Hepatocyte (in vitro differentiated cells): Measurements from ENCODE around the gene CCL3. TPM values are rescaled to one million over a fixed set of nuclear protein-coding genes. Genes with fewer than 3 reads are reported as not detected.

Experiments used
- DNase-seq: peaks from one replicate; pipeline ENCODE4 v3.0.0-alpha.2; 2016; ENCODE audit warnings: low spot score
- H2AFZ ChIP-seq: fragments of 200-600 bp; sonication (generic); 2 replicates; pipeline ENCODE4 v1.6.0; 2016; ENCODE audit warnings: antibody characterized with exemption, mild to moderate bottlenecking
- H3K27ac ChIP-seq: fragments of 200-600 bp; sonication (generic); 2 replicates; pipeline ENCODE4 v1.5.1; 2016; ENCODE audit warnings: mild to moderate bottlenecking
- H3K27me3 ChIP-seq: fragments of 200-600 bp; sonication (generic); 2 replicates; pipeline ENCODE4 v1.6.1; 2016
- H3K36me3 ChIP-seq: fragments of 200-600 bp; sonication (generic); replicated peaks from 2 replicates; pipeline ENCODE4 v1.5.1; 2016; ENCODE audit warnings: low read depth; ENCODE audit not compliant: insufficient read depth
- H3K4me1 ChIP-seq: fragments of 200-600 bp; sonication (generic); 2 replicates; pipeline ENCODE4 v1.5.1; 2016; ENCODE audit warnings: mild to moderate bottlenecking, moderate library complexity; ENCODE audit not compliant: insufficient read depth
- H3K4me2 ChIP-seq: fragments of 200-600 bp; sonication (generic); 2 replicates; pipeline ENCODE4 v1.6.0; 2016
- H3K4me3 ChIP-seq: fragments of 200-600 bp; sonication (generic); 2 replicates; pipeline ENCODE4 v1.5.1; 2016; ENCODE audit warnings: mild to moderate bottlenecking
- H3K79me2 ChIP-seq: fragments of 200-600 bp; sonication (generic); 2 replicates; pipeline ENCODE4 v1.6.0; 2017; ENCODE audit warnings: mild to moderate bottlenecking
- H3K9me2 ChIP-seq: fragments of 200-600 bp; sonication (generic); replicated peaks from 2 replicates; pipeline ENCODE4 v1.6.0; 2017; ENCODE audit warnings: mild to moderate bottlenecking; ENCODE audit not compliant: insufficient read depth
- H3K9me3 ChIP-seq: fragments of 200-600 bp; sonication (generic); 2 replicates; pipeline ENCODE4 v1.5.1; 2016; ENCODE audit warnings: low read depth, mild to moderate bottlenecking
- H4K20me1 ChIP-seq: fragments of 200-600 bp; sonication (generic); 2 replicates; pipeline ENCODE4 v1.6.0; 2016; ENCODE audit warnings: mild to moderate bottlenecking; ENCODE audit not compliant: insufficient read depth, poor library complexity, severe bottlenecking
- EZH2 ChIP-seq: fragments of 200-600 bp; sonication (generic); IDR thresholded peaks from 2 replicates; pipeline ENCODE4 v1.6.1; 2016; ENCODE audit warnings: antibody characterized with exemption, mild to moderate bottlenecking, borderline replicate concordance
- EZH2phosphoT487 ChIP-seq: fragments of 200-600 bp; sonication (generic); IDR thresholded peaks from one replicate; pipeline ENCODE4 v1.6.1; 2018; ENCODE audit warnings: antibody characterized with exemption, mild to moderate bottlenecking, low read depth, moderate library complexity; ENCODE audit not compliant: unreplicated experiment, severe bottlenecking
- WGBS: methylation state at CpG from one replicate; pipeline ENCODE4 v1.1.6; 2016; ENCODE audit warnings: low lambda C conversion rate; ENCODE audit errors: missing lambda C conversion rate; 5-methylcytosine and 5-hydroxymethylcytosine counted together
- polyA plus RNA-seq: library from polyadenylated mRNA; unstranded; fragments of >200 nt; fragmentation: Nextera tagmentation; extraction: Ambion mirVana; gene quantifications from 2 replicates; pipeline ENCODE4 v1.2.1, GENCODE V29; 2016
- total RNA-seq: library from RNA; depleted of rRNA; stranded (reverse); fragments of >200 nt; gene quantifications from 2 replicates; pipeline ENCODE4 v1.2.3, GENCODE V29; 2014
- TF ChIP-seq, protein P1 (sequence below): fragments of 200-600 bp; sonication (generic); IDR thresholded peaks from 2 replicates; pipeline ENCODE4 v1.5.1; 2016; ENCODE audit warnings: antibody characterized with exemption, mild to moderate bottlenecking; ENCODE audit not compliant: poor library complexity

CCL3 gene
- total and polyA plus RNA-seq, 2 experiments from 2014 or later, result 12.7 to 22.2 TPM

DNA sequence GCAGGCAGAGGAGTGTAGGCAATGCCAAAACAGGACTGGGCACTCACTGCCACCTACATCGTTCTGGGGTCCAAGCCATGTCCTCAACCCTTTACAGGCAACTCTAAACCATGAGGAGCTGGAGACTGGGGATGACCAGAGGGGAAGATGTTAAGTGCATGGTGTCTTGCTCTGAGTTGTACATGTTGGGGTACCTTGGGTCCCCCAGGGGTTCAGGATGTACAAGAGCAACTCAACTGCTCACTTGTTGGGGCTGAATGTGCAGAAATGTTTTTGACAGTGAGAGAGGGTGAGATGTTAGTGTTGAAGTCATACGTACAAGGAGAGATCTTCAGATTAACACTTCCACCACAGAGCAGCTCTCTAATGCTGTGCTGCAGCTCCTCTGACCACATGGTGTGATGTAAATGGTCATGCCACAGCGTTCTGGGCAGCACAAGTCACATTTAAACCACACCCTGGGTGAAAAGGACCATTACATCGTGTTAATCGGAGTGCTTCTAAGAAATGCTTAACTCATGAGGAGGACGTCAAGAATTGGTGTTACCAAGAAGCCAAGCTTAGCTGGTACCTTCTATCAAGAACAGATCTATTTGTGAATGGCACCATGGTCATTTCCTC, 23.5 kb downstream of the CCL3 start:
- 88% methylated on average over 6 of the region's 6 CpGs for WGBS
- Histone ChIP-seq H3K27ac (no peak overlapping the region), H3K4me3 (no peak overlapping the region), H3K79me2 (no peaks in the 10 kb centered on the region), H3K9me3 (no peaks in the 10 kb centered on the region), H4K20me1 (no peaks in the 10 kb centered on the region), H3K36me3 (no peaks in the 10 kb centered on the region), H3K27me3 (no peaks in the 10 kb centered on the region), H3K4me1 (no peaks in the 10 kb centered on the region), H3K9me2 (no peaks in the 10 kb centered on the region), H2AFZ (no peak overlapping the region), H3K4me2 (no peak overlapping the region)
- TF ChIP-seq, protein P1, sequence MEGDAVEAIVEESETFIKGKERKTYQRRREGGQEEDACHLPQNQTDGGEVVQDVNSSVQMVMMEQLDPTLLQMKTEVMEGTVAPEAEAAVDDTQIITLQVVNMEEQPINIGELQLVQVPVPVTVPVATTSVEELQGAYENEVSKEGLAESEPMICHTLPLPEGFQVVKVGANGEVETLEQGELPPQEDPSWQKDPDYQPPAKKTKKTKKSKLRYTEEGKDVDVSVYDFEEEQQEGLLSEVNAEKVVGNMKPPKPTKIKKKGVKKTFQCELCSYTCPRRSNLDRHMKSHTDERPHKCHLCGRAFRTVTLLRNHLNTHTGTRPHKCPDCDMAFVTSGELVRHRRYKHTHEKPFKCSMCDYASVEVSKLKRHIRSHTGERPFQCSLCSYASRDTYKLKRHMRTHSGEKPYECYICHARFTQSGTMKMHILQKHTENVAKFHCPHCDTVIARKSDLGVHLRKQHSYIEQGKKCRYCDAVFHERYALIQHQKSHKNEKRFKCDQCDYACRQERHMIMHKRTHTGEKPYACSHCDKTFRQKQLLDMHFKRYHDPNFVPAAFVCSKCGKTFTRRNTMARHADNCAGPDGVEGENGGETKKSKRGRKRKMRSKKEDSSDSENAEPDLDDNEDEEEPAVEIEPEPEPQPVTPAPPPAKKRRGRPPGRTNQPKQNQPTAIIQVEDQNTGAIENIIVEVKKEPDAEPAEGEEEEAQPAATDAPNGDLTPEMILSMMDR, result no peak
- no peak for TF ChIP-seq EZH2
- TF ChIP-seq EZH2phosphoT487, result no peak
- no peak for DNase-seq

DNA sequence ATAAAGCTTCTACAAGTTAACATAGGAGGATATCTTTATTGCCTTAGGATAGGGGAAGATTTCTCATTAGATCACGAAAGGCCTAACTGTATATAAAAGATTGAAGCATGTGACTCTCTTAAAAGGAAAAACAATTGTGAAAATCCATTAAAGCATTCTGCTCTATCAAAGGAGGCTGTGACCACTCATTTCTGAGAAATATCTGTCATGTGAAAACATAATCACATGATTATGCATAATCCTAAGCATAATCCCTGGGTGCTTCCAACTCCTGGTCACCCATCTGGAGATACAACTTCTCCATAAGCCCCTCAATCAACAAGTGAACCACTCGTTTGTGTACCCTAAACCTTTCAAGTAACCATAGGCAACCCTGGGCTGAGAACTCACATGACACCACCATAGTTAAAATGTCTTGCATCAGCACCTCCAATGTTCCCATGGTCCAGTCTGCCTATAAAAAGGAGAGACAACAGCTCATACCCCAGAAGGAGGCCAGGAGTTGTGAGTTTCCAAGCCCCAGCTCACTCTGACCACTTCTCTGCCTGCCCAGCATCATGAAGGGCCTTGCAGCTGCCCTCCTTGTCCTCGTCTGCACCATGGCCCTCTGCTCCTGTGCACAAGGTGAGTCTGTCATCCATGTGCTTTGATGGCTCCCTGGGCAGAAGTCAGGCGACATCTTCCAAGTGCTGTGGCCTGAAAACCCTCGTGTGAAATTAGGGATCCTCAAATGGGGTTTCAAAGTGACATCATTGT, 26.0 kb downstream of the CCL3 start, which contains the start of gene CCL18:
TSS of gene CCL18 (plus strand) at position 487 of the 756 bp plus-strand sequence. CDS start at position 558, 71 bp downstream.
- TF ChIP-seq, protein P1, result no peak
- TF ChIP-seq EZH2 (no peak), EZH2phosphoT487 (no peak)
- no peak for DNase-seq
- Histone ChIP-seq H3K36me3 (no peaks in the 10 kb centered on the region), H3K9me3 (no peaks in the 10 kb centered on the region), H3K4me1 (no peaks in the 10 kb centered on the region), H3K79me2 (no peaks in the 10 kb centered on the region), H4K20me1 (no peaks in the 10 kb centered on the region), H3K9me2 (no peaks in the 10 kb centered on the region), H3K27ac (no peak within 1 kb of the TSS), H2AFZ (no peak within 1 kb of the TSS), H3K4me2 (no peak within 1 kb of the TSS), H3K4me3 (no peak within 1 kb of the TSS), H3K27me3 (no peaks in the 10 kb centered on the region)
- WGBS, result 76% methylated on average over 5 of the region's 5 CpGs

DNA sequence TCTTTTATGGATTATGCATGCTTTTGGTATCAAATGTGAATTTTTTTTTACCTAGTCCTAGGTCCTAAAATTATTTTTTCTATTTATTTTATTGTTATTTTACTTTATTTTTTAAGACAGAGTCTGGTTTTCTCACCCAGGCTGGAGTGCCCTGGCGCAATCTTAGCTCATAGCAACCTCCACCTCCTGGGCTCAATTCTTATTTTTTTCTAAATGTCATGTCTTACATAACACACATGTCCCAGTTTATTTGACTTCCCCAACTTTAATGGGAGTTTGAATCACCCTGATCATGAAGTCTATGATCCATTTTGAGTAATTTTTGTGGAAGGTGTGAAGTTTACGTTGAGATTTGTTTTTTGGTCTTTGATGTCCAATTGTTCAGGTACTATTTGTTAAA, 29.1 kb downstream of the CCL3 start:
- Histone ChIP-seq H3K9me2 (no peaks in the 10 kb centered on the region), H3K79me2 (no peaks in the 10 kb centered on the region), H3K4me1 (no peaks in the 10 kb centered on the region), H3K4me2 (no peak overlapping the region), H3K36me3 (no peaks in the 10 kb centered on the region), H4K20me1 (no peaks in the 10 kb centered on the region), H3K9me3 (no peaks in the 10 kb centered on the region), H3K4me3 (no peak overlapping the region), H2AFZ (no peak overlapping the region), H3K27ac (no peak overlapping the region), H3K27me3 (no peaks in the 10 kb centered on the region)
- TF ChIP-seq, protein P1, result no peak
- TF ChIP-seq EZH2phosphoT487 (no peak), EZH2 (no peak)
- DNase-seq, result no peak
- WGBS, result 75% methylated on average over 2 of the region's 2 CpGs
